Body of pancreas (tissue), 4 donors: ENCODE results near the gene ATG4D.

ENCODE experiments used
- CTCF ChIP-seq, 7 experiments: fragments of 450-650 bp in 4 of 7; fragments of 200-600 bp in 3 of 7; sonication (generic) in 3 of 7; IDR thresholded peaks; one replicate each; pipeline ENCODE4 v1.5.1; 2016 to 2019; ENCODE audit warnings: antibody characterized with exemption in 7 of 7
- POLR2A ChIP-seq, 3 donors: fragments of 450-650 bp; IDR thresholded peaks; one replicate each; pipeline ENCODE4 v1.6.1; 2016; ENCODE audit warnings: antibody characterized with exemption in 3 of 3, mild to moderate bottlenecking in 2 of 3

- TF ChIP-seq CTCF (IDR thresholded peaks at IDR 0.05) (no peak), POLR2A (IDR thresholded peaks at IDR 0.05) (no peak)
These were observed 10.3 kb downstream of the ATG4D start for GRCh38 chr19:10553943-10554381.
